Activated T-cell treated with anti-CD3 and anti-CD28 coated beads, Interleukin-2, amount 50 U/mL, for 48 hours (primary cell): ENCODE measurements around the gene TPST2.
A peak's percentile ranks its signal among the peaks of the same experiment; 100 is the strongest.
"Not testable (repeated sequence)": the region's sequence is repeated elsewhere in the genome, so short reads cannot be mapped to it uniquely, and the experiment has no call there.

Source experiments
- DNase-seq, 2 experiments: peaks; one replicate each; pipeline ENCODE4 v3.0.0-alpha.2; 2020

TPST2 gene

GRCh38 chr22:26589845-26590736 lies at the start of gene TPST2:
Gene TPST2 (minus strand): TSS chr22:26590132. CDS start chr22:26541630, 48,502 bp downstream.
- peak; percentile 85 to 88 for DNase-seq

DNA sequence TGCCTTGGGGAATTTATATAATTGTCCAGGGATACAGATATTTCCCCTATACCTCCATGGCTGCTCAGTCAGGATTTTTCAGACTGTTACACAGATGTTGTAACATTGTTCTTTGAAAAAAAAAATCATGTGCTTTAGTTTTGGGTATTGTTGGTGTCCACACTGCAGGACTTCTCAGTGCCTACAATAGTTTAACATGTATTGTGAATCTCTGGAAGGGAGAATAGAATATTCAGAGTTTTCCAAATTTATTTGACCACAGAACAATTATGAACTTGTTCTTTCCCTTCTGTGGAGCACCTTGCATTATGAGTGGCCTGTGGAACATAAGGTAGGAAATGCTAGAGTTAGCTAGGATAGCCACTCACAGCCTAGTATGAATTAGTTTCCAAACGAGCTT lies 46.4 kb upstream of the TPST2 start:
- no peak for DNase-seq

GRCh38 chr22:26635117-26635516 lies 45.2 kb upstream of the TPST2 start:
- DNase-seq: no peak

GRCh38 chr22:26634189-26634588 lies 44.3 kb upstream of the TPST2 start:
- DNase-seq: no peak

DNA sequence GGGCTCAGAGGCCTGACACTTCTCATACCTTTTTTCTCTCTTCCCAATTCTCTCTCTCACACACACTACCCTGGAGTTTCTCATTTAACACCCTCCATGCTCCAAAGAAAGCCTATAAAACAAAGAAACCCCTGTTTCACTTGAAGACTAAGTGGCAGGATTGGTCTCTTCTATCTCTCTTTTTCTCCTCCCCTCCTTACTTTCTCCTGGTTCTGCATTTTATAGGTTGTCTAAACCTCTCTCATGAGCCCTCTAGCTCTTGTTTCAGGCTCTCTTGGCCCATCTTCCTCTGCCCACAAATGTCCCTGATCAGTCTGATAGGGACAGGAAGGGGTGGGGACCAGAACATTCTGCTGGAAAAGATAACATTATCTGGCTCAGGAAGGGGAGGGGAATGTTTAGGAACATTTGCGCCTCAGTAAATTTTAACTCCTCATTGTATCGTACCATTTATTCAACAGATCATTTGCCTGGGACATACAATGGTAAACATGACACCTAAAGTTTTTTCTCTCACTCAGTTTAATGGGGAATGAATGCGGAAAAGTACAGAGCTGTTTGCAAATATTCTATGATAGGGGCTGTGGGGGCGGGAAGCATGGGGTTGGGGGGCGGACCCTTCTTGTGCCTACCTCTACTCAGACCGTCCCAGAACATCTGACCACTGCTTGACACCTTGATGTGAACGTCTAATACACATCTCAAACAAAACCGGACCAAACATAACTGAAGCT lies 42.7 kb upstream of the TPST2 start:
- no peak for DNase-seq

DNA sequence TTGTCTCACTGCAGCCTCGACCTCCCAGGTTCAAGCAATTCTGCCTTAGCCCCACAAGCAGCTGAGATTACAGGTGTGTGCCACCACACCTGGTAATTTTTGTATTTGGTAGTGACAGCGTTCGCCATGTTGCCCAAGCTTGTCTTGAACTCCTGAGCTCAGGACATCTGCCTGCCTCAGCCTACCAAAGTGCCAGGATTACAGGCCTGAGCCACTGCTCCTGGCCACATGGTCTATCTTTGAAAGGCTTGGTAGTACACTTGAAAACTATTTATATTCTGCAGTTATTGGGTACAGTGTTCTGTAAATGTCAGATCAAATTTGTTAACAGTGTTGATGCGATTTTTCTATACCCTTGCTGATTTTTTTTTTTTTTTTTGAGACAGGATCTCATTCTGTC lies 41.4 kb upstream of the TPST2 start:
- DNase-seq: no peak

DNA sequence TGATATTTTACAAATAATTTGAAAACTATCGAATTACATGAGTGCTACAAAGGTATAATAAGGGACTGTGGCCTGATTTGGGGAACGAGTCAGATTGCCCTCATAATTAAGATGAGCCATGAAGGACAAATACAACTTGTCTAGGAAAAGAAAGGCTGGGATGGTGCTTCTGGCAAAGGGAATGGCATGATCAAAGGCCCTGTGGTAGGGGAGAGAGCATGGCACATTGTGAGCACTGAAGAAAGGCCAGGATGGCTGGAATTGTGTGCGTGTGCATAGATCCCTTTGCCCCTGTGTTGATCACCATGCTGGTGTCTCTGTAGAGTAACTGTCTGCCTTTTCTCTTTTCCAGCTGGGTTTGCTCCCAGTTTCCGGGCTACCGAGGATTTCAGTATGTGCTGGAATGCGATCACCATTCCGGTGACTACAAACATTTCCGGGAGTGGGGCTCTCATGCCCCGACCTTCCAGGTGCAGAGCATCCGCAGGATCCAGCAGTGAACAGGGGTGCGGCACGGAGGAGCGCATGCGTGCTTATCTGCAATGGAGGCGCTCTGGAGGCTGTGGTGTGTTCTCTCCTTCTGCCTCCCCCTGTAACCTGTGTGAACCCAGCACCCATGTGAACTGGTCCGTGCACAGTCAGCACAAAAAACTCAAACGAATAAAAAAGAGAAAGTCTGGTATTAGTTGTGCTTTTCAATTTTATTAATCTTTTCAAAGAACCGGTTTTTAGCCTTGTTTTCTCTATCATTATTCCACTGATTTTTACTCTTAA lies 40.2 kb upstream of the TPST2 start:
- DNase-seq: no peak

GRCh38 chr22:26624803-26625202 lies 34.9 kb upstream of the TPST2 start:
- no peak for DNase-seq

GRCh38 chr22:26623984-26624383 lies 34.1 kb upstream of the TPST2 start:
- no peak for DNase-seq

- DNase-seq: no peak
These were observed 31.7 kb upstream of the TPST2 start, which contains the start of gene CRYBA4 for GRCh38 chr22:26621663-26622062. Gene CRYBA4 (plus strand): TSS chr22:26621963. CDS start chr22:26622597, 634 bp downstream.

DNA sequence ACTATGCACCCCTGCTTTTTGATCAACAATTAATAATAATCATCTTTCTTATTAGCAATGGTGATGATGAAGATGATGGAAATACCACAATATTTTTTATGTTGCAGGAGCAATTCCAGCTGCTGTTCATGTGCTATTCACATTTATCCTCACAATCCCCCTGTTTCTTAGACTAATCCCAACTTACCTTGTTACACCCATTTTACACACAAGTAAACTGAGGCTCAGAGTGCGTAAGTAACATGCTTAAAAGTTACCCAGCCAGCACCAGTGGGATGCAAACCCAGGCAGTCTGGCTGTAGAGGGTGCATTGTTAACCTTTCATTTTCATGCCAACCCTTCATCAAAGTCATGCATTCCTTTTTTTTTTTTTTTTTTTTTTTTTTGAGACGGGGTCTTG lies 30.3 kb upstream of the TPST2 start:
- no peak for DNase-seq

DNA sequence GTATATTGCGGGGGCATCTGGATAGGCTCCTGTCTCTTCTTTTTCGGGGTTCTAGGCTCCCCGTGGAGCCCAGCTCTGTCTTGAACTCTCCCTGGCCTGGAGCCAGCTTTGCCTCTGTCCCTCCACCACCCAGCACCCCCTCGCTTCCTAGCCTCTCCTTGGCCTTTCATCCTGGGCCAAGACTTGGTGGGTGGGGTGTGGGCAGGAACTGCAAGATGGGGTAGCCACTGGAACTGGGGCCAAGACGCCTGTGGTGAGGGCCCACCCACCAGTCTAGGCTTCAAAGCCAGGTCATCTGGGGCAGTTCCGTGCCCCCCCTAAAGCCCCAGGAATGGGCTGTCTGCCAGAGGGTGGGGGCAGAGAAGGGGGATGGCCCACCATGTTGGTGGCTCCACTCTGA lies 29.6 kb upstream of the TPST2 start:
- DNase-seq: no peak

DNA sequence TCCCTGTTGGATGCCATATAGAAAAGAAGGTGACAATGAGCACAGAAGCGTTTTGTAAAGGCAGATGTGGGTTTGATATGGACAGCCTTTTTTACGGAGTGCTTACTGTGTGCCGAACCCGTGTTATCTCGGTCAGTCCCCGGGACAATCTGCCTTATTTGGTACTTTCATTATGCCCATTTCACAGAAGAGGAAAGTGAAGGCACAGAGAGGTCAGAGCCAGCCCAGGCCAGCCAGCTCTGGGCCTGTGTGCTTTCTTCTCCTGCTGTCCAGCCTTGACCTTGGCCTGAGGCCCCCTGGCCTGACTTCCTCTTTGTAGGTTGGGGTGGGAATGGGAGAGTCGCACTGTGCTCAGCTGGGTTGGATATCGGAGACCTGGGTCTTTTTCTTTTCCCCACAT lies 28.5 kb upstream of the TPST2 start:
- no peak for DNase-seq

DNA sequence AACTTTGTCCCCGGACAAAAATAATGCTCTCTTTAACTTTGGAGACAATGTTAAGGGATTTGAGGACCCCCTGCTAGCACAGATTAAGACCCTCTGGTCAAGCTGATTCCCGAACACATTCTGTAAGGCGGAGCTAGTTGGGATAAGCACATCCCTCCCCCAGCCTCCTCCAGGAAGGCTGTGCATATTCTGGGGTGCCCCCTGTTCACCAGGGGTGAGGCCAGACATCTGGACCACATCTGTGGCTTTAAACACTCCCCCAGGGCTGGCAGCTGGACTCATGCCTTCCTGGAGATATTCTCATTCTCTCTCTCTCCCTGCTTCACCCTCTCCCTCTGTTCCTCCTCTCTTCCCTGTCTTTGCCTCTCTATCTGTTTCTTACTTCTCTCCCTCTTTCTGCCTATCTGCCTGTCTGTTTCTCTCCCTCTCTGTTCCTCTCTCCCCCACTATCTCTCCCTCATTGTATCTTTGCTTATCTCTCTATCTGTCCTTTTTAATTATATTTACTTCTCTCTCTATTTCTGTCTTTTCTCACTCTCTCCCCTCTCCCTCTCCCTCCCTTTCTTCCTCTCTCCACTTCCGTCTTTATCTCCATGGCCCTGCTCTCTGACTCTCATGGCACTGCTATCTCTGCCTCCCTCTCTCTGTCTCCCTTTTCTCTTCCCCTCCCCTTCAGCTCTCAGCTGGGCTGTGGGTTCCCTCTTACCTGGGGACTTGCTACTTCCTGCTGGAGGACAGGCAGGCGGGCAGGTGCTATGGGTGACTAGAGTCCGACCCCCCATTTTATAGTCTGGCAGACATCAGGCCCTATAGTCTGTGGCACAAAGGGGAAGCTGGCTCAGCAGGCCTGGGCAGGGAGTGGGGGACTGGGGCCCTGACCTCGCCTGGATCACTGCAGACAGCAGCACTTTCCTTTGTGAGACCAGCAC lies 27.6 kb upstream of the TPST2 start, which contains the start of gene CRYBB1:
Gene CRYBB1 (minus strand): TSS at position 757 of the 929 bp plus-strand sequence. CDS start 1,708 bp downstream, outside the sequence.
- no peak for DNase-seq

DNA sequence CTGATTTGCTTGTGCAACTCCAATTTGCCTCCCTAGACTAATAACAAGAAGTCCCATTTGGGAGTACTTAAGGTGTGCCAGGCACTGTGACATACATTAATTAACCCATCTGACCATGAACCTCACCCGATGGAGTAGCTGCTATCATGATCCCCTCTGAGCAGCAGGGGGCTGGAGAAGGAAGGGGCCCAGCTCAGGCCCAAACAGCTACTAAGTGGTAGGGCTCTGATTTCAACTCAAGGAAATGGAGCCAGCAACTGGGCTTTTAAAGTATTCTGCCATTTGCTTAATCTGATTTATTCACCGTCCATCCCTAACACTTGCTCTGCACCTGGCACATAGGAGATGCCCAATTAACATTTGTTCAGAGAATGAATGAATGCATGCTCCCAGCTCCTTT lies 26.7 kb upstream of the TPST2 start:
- DNase-seq: no peak

DNA sequence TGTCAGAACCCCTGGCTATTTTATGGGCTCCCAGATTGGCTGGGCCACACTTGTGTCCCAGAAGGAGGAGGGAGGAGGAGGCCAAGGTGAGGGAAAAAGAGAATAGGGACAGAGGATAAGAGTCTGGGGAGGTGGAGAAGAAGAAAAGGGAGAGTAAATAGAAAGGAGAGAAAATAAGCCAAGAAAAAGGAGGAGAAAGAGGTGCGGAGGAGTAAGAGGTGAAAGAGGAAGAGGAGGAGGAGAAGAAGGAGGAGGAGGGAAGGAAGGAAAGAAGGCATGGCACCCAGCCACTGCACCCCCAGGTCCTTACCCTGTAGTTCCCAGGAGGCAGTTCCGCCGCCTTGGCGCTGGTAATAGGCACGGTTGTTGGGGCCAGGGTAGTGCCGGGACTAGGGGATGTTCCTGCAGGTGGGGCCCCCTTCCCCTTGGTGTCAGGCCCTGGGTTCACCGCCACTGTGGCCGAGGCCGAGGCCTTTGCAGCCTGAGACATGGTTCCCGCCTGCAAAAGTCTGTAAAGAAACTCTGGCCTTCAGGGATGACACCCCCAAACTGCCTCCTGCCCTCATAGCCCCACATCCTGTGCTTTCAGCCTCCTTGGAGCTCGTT lies 26.0 kb upstream of the TPST2 start:
- DNase-seq: no peak

GRCh38 chr22:26615149-26615548 lies 25.2 kb upstream of the TPST2 start:
- DNase-seq: no peak

DNA sequence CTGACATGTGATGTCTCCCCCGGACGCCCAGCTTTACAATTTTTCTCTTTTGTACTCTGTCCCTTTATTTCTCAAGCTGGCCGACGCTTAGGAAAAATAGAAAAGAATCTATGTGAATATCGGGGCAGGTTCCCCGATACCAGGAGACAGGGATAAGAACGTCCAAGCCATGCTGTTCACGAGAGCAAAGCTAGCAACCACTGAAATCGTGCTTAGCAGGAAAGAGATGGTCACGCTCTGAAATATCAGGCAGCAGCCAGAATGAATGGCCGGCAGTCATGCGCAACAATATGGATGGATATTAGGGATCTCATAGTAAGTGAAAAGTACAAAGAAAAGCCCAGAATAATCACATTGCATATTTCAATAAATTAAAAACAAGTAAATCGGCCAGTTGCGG lies 24.4 kb upstream of the TPST2 start:
- DNase-seq: no peak

- not testable (repeated sequence) for DNase-seq
These were observed 23.8 kb upstream of the TPST2 start for GRCh38 chr22:26613753-26614152.

GRCh38 chr22:26612652-26613051 lies 22.7 kb upstream of the TPST2 start:
- no peak for DNase-seq

DNA sequence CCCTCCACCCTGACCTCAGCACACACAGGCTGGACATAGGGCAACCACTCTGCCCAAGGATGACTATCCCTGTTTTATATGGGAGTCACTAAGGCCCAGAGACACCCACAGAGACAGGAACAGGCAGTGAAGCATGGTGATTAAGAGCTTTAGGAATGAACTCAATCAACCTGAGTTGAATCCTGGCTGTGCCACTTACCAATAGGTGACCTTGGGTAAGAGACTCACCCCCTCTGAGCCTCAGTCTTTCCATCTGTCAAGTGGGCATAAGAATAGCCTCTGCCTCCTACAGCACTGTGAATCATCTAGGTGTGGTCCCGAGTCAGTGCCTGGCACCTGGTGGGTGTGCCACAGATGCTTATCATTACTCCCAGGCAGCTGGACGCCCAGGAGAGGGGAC lies 21.1 kb upstream of the TPST2 start:
- no peak for DNase-seq
